Skeletal muscle satellite cell (primary cell): ENCODE measurements around the gene APOA5.
A peak's percentile ranks its signal among the peaks of the same experiment; 100 is the strongest.
"Not testable (repeated sequence)": the region's sequence is repeated elsewhere in the genome, so short reads cannot be mapped to it uniquely, and the experiment has no call there.

ENCODE experiments used
- H3K27me3 ChIP-seq: 2 replicates; pipeline ENCODE4 v1.7.0; 2013; ENCODE audit warnings: low read length; ENCODE audit not compliant: control insufficient read depth, insufficient read depth
- H3K36me3 ChIP-seq: 2 replicates; pipeline ENCODE4 v1.7.0; 2013; ENCODE audit warnings: mild to moderate bottlenecking, control low read depth, low read length; ENCODE audit not compliant: insufficient read depth
- H3K4me1 ChIP-seq: 2 replicates; pipeline ENCODE4 v1.7.0; 2013; ENCODE audit warnings: low read length; ENCODE audit not compliant: control insufficient read depth, insufficient read depth
- H3K4me2 ChIP-seq: 2 replicates; pipeline ENCODE4 v1.7.0; 2013; ENCODE audit warnings: mild to moderate bottlenecking, low read length
- H3K4me3 ChIP-seq: 2 replicates; pipeline ENCODE4 v1.7.0; 2013; ENCODE audit warnings: low read length
- H3K9ac ChIP-seq: 2 replicates; pipeline ENCODE4 v1.7.0; 2013; ENCODE audit warnings: mild to moderate bottlenecking, low read depth, low read length, moderate library complexity
- H3K9me3 ChIP-seq: replicated peaks from 2 replicates; pipeline ENCODE4 v1.7.0; 2013; ENCODE audit warnings: mild to moderate bottlenecking, control low read depth, low read length

The APOA5 gene

GRCh38 chr11:116782728-116783127 is 9.0 kb downstream of the APOA5 start:
- Histone ChIP-seq H3K4me1 (peaks cover 16% of the 10 kb centered on the region), H3K9me3 (no peaks in the 10 kb centered on the region), H3K36me3 (peaks cover 87% of the 10 kb centered on the region), H3K9ac (no peak overlapping the region), H3K4me2 (no peak overlapping the region), H3K4me3 (no peak overlapping the region), H3K27me3 (no peaks in the 10 kb centered on the region)

- no peak overlapping the region for H3K9ac ChIP-seq
- H3K4me3 ChIP-seq: no peak overlapping the region
- H3K27me3 ChIP-seq: no peaks in the 10 kb centered on the region
- H3K36me3 ChIP-seq: peaks cover 66% of the 10 kb centered on the region
- H3K4me1 ChIP-seq: peaks cover 13% of the 10 kb centered on the region
- no peaks in the 10 kb centered on the region for H3K9me3 ChIP-seq
- no peak overlapping the region for H3K4me2 ChIP-seq
Measured at GRCh38 chr11:116778556-116778955, 13.1 kb downstream of the APOA5 start.

- Histone ChIP-seq H3K27me3 (no peaks in the 10 kb centered on the region), H3K9me3 (no peaks in the 10 kb centered on the region), H3K4me1 (peaks cover 12% of the 10 kb centered on the region), H3K36me3 (peaks cover 51% of the 10 kb centered on the region), H3K4me3 (no peak overlapping the region), H3K4me2 (no peak overlapping the region), H3K9ac (no peak overlapping the region)
Measured at GRCh38 chr11:116777056-116777455, 14.6 kb downstream of the APOA5 start.

- H3K4me2 ChIP-seq: no peak overlapping the region
- no peak overlapping the region for H3K4me3 ChIP-seq
- no peaks in the 10 kb centered on the region for H3K9me3 ChIP-seq
- H3K9ac ChIP-seq: no peak overlapping the region
- peaks cover 17% of the 10 kb centered on the region for H3K4me1 ChIP-seq
- H3K27me3 ChIP-seq: no peaks in the 10 kb centered on the region
- peaks cover 48% of the 10 kb centered on the region for H3K36me3 ChIP-seq
Measured at GRCh38 chr11:116776522-116776984, 15.1 kb downstream of the APOA5 start.

GRCh38 chr11:116775975-116776374 is 15.7 kb downstream of the APOA5 start:
- no peak overlapping the region for H3K9ac ChIP-seq
- no peak overlapping the region for H3K4me3 ChIP-seq
- no peak overlapping the region for H3K4me2 ChIP-seq
- H3K36me3 ChIP-seq: peaks cover 42% of the 10 kb centered on the region
- H3K9me3 ChIP-seq: no peaks in the 10 kb centered on the region
- H3K27me3 ChIP-seq: no peaks in the 10 kb centered on the region
- peaks cover 20% of the 10 kb centered on the region for H3K4me1 ChIP-seq

GRCh38 chr11:116774661-116775060 is 17.0 kb downstream of the APOA5 start:
- Histone ChIP-seq H3K4me1 (peaks cover 20% of the 10 kb centered on the region), H3K4me2 (no peak overlapping the region), H3K9me3 (no peaks in the 10 kb centered on the region), H3K9ac (no peak overlapping the region), H3K27me3 (no peaks in the 10 kb centered on the region), H3K4me3 (no peak overlapping the region), H3K36me3 (peaks cover 31% of the 10 kb centered on the region)

GRCh38 chr11:116773203-116774097 is 18.2 kb downstream of the APOA5 start:
- peak overlapping the region; percentile 97 for H3K9ac ChIP-seq
- peaks cover 20% of the 10 kb centered on the region for H3K4me1 ChIP-seq
- no peaks in the 10 kb centered on the region for H3K9me3 ChIP-seq
- H3K4me2 ChIP-seq: peak overlapping the region; percentile 98
- H3K27me3 ChIP-seq: no peaks in the 10 kb centered on the region
- H3K36me3 ChIP-seq: peaks cover 27% of the 10 kb centered on the region
- H3K4me3 ChIP-seq: peak overlapping the region; percentile 93

- H3K36me3 ChIP-seq: peaks cover 19% of the 10 kb centered on the region
- H3K4me3 ChIP-seq: peak within 1 kb of the TSS; percentile 93
- H3K9me3 ChIP-seq: no peaks in the 10 kb centered on the region
- peaks cover 20% of the 10 kb centered on the region for H3K4me1 ChIP-seq
- no peaks in the 10 kb centered on the region for H3K27me3 ChIP-seq
- H3K4me2 ChIP-seq: peak within 1 kb of the TSS; percentile 98
- H3K9ac ChIP-seq: peak within 1 kb of the TSS; percentile 97
Measured at GRCh38 chr11:116772443-116773202, 19.1 kb downstream of the APOA5 start, which contains the start of gene BUD13. TSS of gene BUD13 (minus strand) at chr11:116772987. CDS start at chr11:116772964, 23 bp downstream.

GRCh38 chr11:116771935-116772334 is 19.7 kb downstream of the APOA5 start:
- Histone ChIP-seq H3K9ac (peak overlapping the region; percentile 97), H3K4me1 (peaks cover 20% of the 10 kb centered on the region), H3K9me3 (no peaks in the 10 kb centered on the region), H3K4me3 (peak overlapping the region; percentile 93), H3K36me3 (peaks cover 18% of the 10 kb centered on the region), H3K27me3 (no peaks in the 10 kb centered on the region), H3K4me2 (peak overlapping the region; percentile 98)

GRCh38 chr11:116762132-116762531 is 29.5 kb downstream of the APOA5 start:
- H3K4me2 ChIP-seq: no peak overlapping the region
- H3K9ac ChIP-seq: no peak overlapping the region
- no peak overlapping the region for H3K4me3 ChIP-seq
- H3K27me3 ChIP-seq: no peaks in the 10 kb centered on the region
- H3K9me3 ChIP-seq: no peaks in the 10 kb centered on the region
- peaks cover 62% of the 10 kb centered on the region for H3K36me3 ChIP-seq
- no peaks in the 10 kb centered on the region for H3K4me1 ChIP-seq

GRCh38 chr11:116756044-116756443 is 35.6 kb downstream of the APOA5 start:
- not testable (repeated sequence) for H3K4me2 ChIP-seq, H3K9me3 ChIP-seq, H3K4me3 ChIP-seq, H3K4me1 ChIP-seq, H3K9ac ChIP-seq, H3K27me3 ChIP-seq
- peaks cover 57% of the 10 kb centered on the region for H3K36me3 ChIP-seq
